H7 (cell line): ENCODE measurements around the gene ZNF385B. TPM values are rescaled to one million over a fixed set of nuclear protein-coding genes. Genes with fewer than 3 reads are reported as not detected.
A peak's percentile ranks its signal among the peaks of the same experiment; 100 is the strongest.
"Not testable (repeated sequence)": the region's sequence is repeated elsewhere in the genome, so short reads cannot be mapped to it uniquely, and the experiment has no call there.

ENCODE experiments used
- DNase-seq: peaks from one replicate; pipeline ENCODE4 v3.0.0; 2012
- H3K27me3 ChIP-seq: 2 replicates; pipeline ENCODE4 v1.6.0; 2011; ENCODE audit warnings: mild to moderate bottlenecking, low read length; ENCODE audit not compliant: control insufficient read depth, insufficient read depth
- H3K36me3 ChIP-seq: replicated peaks from 2 replicates; pipeline ENCODE4 v1.5.1; 2011; ENCODE audit warnings: low read length; ENCODE audit not compliant: control insufficient read depth, insufficient read depth
- H3K4me3 ChIP-seq: 2 replicates; pipeline ENCODE4 v1.5.1; 2011; ENCODE audit warnings: low read depth, mild to moderate bottlenecking, control low read depth, low read length, moderate library complexity; ENCODE audit not compliant: insufficient read depth
- total RNA-seq: library from RNA; depleted of rRNA; stranded (reverse); fragments of >200 nt; shearing (Covaris generic); gene quantifications from 2 replicates; pipeline ENCODE4 v1.2.3, GENCODE V29; 2014; rRNA removed

The ZNF385B gene
- total RNA-seq = 0.41 and 0.90 TPM in 2 replicates

GRCh38 chr2:179861416-179862067, at the start of gene ZNF385B:
Gene ZNF385B, minus strand, starts transcription at chr2:179861612.
- Histone ChIP-seq H3K27me3 (peaks cover 40% of the 10 kb centered on the region), H3K4me3 (peak within 1 kb of the TSS; percentile 74), H3K36me3 (no peaks in the 10 kb centered on the region)
- DNase-seq = no peak

DNA sequence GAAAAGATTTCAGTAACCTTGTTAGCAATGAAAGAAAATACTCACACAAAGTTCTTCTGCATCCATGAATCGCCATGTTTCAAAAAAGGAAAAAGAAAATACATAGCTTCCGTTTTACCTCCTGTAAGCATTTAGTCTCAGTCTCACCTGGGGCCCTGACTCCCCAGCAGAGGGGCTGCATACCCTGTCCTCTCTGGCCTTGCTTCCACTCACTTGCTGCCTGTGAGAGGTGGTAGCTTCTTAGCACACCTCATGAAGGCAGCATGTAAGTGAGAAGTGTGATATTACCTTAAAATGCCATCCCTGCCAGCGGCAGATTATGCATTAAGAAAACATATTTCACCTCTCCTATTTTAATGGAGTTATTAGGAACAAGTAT, 49.3 kb upstream of the ZNF385B start:
- Histone ChIP-seq H3K36me3 (no peaks in the 10 kb centered on the region), H3K4me3 (no peak overlapping the region), H3K27me3 (no peaks in the 10 kb centered on the region)
- DNase-seq = peak; percentile 1

DNA sequence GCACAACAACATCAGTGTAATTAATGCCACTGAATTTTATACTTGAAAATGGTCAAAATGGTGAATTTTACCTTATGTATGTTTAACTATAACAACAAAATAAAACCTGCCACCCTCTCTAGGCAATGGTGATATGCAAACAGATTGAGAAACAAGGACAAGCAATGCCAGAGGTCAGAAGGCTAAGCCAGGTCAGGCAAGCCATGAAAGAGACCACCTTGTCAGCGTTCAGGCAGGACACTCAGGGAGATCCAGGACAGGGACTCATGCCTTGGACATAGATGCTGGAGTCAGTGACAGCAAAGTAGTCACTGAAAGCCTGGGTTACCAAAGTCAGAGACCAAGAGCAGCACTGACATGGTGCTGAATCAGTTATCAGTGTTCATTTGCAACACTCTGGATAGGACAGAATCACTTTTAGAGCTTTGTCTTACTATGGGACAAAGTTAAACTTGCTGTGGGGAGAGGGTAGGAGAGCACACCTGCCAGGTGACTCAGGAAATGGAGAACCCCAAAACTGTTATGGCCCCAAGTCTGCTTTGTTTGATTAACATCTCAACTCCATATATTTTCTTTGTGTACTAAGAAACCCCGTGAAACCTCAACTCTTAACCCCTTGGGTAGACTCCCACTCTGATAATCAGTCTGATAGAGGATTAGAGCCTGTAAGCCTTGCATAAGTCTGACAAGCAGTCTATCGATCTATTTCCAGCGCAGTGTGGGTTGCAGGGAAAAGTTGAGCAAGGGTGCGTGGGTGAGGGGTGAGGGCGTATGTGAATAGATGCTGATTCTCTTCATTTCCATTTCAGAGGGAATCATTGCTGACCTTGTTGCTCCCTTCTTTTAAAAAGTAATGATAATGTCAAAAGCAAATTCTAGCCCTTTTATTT, 48.7 kb upstream of the ZNF385B start:
- peak; percentile 0 for DNase-seq
- H3K4me3 ChIP-seq = no peak overlapping the region
- no peaks in the 10 kb centered on the region for H3K36me3 ChIP-seq
- no peaks in the 10 kb centered on the region for H3K27me3 ChIP-seq

- no peak overlapping the region for H3K4me3 ChIP-seq
- DNase-seq = no peak
- no peaks in the 10 kb centered on the region for H3K27me3 ChIP-seq
Observed at GRCh38 chr2:179900655-179901054, 39.2 kb upstream of the ZNF385B start.

DNA sequence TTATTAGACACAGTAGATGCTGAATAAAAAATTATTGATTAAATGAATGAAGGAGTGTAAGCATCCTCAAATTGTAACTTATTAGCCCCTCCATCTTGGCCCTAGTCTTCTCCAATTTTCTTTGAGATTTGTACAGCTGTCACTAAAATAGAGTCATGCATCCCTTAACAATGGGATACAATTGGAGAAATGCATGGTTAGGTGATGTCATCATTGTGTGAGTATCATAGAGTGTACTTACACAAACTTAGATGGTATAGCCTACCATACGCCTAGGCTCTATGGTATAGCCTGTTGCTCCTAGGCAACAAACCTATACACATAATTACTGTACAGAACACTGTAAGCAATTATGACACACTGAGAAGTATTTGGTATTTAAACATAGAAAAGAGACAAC, 38.3 kb upstream of the ZNF385B start:
- H3K4me3 ChIP-seq = no peak overlapping the region

More at GRCh38 chr2:179900655-179901054, 39.2 kb upstream of the ZNF385B start:
- no peaks in the 10 kb centered on the region for H3K36me3 ChIP-seq

GRCh38 chr2:179898873-179899272, 37.5 kb upstream of the ZNF385B start:
- Histone ChIP-seq H3K27me3 (no peaks in the 10 kb centered on the region), H3K4me3 (no peak overlapping the region), H3K36me3 (no peaks in the 10 kb centered on the region)
- DNase-seq = no peak

More for the DNA sequence above, 38.3 kb upstream of the ZNF385B start:
- Histone ChIP-seq H3K27me3 (no peaks in the 10 kb centered on the region), H3K36me3 (no peaks in the 10 kb centered on the region)
- DNase-seq = no peak

DNA sequence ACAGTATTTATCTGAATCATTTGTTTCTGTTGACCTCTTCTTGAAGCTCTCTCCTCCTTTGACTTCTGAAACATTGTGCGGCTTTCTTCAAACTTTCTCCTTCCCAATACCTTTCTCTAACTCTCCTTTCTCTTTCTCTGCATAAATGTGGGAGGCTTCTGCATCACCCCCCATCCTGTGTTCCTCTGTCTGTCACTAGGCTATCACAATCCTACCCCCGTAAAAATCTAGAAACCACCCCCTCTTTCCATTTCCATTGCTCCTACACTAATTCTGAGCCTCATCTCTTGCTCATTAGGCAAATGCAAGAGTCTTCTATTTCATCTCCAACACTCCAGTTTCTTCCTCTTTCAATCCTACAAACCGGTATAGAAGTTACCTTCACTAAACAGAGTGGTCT, 32.2 kb upstream of the ZNF385B start:
- H3K36me3 ChIP-seq = no peaks in the 10 kb centered on the region
- DNase-seq = no peak
- no peaks in the 10 kb centered on the region for H3K27me3 ChIP-seq
- H3K4me3 ChIP-seq = no peak overlapping the region

DNA sequence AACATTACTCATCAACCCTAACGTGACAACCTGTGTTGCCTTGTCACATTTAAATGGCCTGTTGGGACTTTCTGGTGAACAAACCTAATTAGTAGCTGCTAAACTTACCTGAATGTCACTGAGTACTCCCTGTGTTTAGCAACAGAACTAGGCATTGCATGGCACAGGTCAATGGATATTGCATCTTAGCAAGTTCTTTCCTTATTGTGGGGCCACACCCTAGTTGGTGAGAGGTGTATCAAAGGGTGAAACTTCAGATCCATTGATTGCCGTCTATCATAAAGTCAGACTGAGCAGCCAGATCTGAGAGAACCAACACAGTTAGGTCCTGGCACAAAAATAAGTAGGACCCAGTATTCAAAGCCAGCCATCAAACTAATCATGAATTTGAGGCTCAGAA, 29.8 kb upstream of the ZNF385B start:
- H3K27me3 ChIP-seq = no peaks in the 10 kb centered on the region
- H3K4me3 ChIP-seq = no peak overlapping the region
- no peak for DNase-seq

GRCh38 chr2:179890666-179891065, 29.3 kb upstream of the ZNF385B start:
- H3K4me3 ChIP-seq = no peak overlapping the region
- no peaks in the 10 kb centered on the region for H3K36me3 ChIP-seq
- H3K27me3 ChIP-seq = no peaks in the 10 kb centered on the region
- DNase-seq = no peak

More for the DNA sequence above, 29.8 kb upstream of the ZNF385B start:
- no peaks in the 10 kb centered on the region for H3K36me3 ChIP-seq

- H3K36me3 ChIP-seq, H3K27me3 ChIP-seq, H3K4me3 ChIP-seq, DNase-seq: not testable (repeated sequence)
Observed at GRCh38 chr2:179888642-179889041, 27.2 kb upstream of the ZNF385B start.

DNA sequence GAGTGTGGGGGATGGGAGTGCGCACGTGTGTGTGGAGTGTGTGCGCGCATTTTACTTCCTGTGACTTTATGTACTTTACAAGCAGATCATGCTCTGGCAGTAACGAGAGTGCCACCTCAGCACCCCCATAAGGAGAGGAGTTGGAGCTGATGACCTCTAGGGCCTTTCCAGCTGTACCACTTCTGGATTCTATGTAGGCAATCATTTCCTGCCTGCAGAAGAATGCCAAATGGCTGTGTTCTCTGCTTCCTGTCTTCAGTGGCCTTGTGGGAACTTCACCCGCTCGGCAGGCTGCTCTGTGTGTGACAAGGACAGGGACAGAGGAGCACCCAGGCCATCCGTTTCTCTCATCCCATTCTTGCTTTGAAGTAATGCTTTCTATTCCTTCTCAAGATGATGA, 22.8 kb upstream of the ZNF385B start:
- no peak overlapping the region for H3K4me3 ChIP-seq
- DNase-seq = no peak

GRCh38 chr2:179882851-179883806, 21.7 kb upstream of the ZNF385B start:
- no peaks in the 10 kb centered on the region for H3K27me3 ChIP-seq
- DNase-seq = no peak
- no peaks in the 10 kb centered on the region for H3K36me3 ChIP-seq
- H3K4me3 ChIP-seq = no peak overlapping the region

More for the DNA sequence above, 22.8 kb upstream of the ZNF385B start:
- no peaks in the 10 kb centered on the region for H3K36me3 ChIP-seq
- no peaks in the 10 kb centered on the region for H3K27me3 ChIP-seq

DNA sequence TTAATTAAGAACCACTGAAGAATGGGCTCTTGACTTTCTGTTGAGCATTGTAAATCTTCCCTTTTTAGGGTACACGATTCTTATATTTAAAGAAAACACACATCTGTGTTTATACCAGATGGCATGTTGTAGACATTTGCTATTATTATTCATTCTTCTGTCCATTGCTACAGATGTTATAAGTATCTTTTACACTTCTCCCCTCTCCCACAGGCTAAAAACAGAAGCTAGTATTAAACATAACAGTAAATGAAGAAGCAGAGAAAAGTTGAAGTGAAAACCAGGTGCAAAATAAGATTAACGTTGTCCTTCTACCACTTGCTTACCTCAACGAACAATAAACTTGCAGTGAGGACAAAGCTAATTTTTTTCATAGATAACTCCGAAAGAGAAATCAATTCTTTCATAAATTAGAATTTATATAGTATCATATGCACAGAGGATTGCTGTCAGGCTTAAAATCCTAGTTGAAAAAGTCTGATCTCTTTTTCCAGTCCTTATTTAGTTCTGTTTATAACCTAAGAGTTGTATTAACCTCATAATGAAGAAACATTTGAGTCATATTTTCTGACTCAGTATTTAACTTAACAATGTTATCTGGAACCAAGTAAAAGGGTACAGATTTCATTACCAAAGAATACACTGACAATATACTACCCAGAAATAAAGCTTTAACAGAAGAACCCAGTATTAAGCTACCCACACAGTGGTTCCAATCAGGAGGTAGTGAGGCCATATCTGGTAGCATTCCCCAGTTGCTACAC, 16.4 kb upstream of the ZNF385B start:
- DNase-seq = no peak

GRCh38 chr2:179876266-179876665, 14.9 kb upstream of the ZNF385B start:
- DNase-seq = no peak
- H3K4me3 ChIP-seq = no peak overlapping the region
- no peaks in the 10 kb centered on the region for H3K36me3 ChIP-seq
- H3K27me3 ChIP-seq = no peaks in the 10 kb centered on the region

More for the DNA sequence above, 16.4 kb upstream of the ZNF385B start:
- H3K36me3 ChIP-seq = no peaks in the 10 kb centered on the region
- no peaks in the 10 kb centered on the region for H3K27me3 ChIP-seq
- H3K4me3 ChIP-seq = no peak overlapping the region
